IMR-90 (cell line): ENCODE data around the gene WASF3. TPM values are rescaled to one million over a fixed set of nuclear protein-coding genes. Genes with fewer than 3 reads are reported as not detected.

Source experiments
- ATAC-seq: fragments of 200-7000 bp; cut with Tn5 transposase; 2 replicates; pipeline ENCODE4 v1.9.1; 2020; ENCODE audit warnings: low read depth, mild to moderate bottlenecking, moderate library complexity
- BruUV-seq: library from RNA; stranded (reverse); fragments of 400-500 nt; replicated peaks from 2 replicates; lab custom pipeline; 2021; lab: Mats Ljungman, UMichigan
- CTCF ChIA-PET: fragments of 300-600 bp; formaldehyde crosslinking; extraction: SDS; loops from one replicate; lab custom pipeline; 2021; ENCODE audit warnings: antibody characterized with exemption; lab: Yijun Ruan, JAX
- POLR2A ChIA-PET: fragments of 300-600 bp; sonication (Branson Sonifier 250); formaldehyde crosslinking; loops from one replicate; lab custom pipeline; 2022; ENCODE audit warnings: antibody characterized with exemption; ENCODE audit not compliant: unreplicated experiment; lab: Charles Lee
- DNase-seq: peaks from one replicate; pipeline ENCODE4 v3.0.0; 2013
- H2AFZ ChIP-seq: replicated peaks from 2 replicates; pipeline ENCODE3; 2013; ENCODE audit warnings: low read length, mild to moderate bottlenecking; ENCODE audit not compliant: poor library complexity
- H2AK5ac ChIP-seq: 2 replicates; pipeline ENCODE4 v1.6.1; 2013; ENCODE audit warnings: low read depth, low read length, inconsistent platforms
- H2AK9ac ChIP-seq: replicated peaks from 2 replicates; pipeline ENCODE3; 2013; ENCODE audit warnings: mild to moderate bottlenecking, low read depth, low read length, moderate library complexity; ENCODE audit not compliant: poor library complexity
- H2BK120ac ChIP-seq: 2 replicates; pipeline ENCODE4 v1.6.1; 2013; ENCODE audit warnings: low read depth, low read length, inconsistent platforms
- H2BK15ac ChIP-seq: 3 replicates; pipeline ENCODE4 v1.6.1; 2013; ENCODE audit warnings: low read depth, low read length, inconsistent platforms
- H2BK20ac ChIP-seq: 2 replicates; pipeline ENCODE4 v1.6.1; 2013; ENCODE audit warnings: low read depth, mild to moderate bottlenecking, inconsistent platforms, low read length, moderate library complexity
- H2BK5ac ChIP-seq: 2 replicates; pipeline ENCODE4 v1.6.1; 2013; ENCODE audit warnings: mild to moderate bottlenecking, low read depth, low read length, inconsistent platforms; ENCODE audit not compliant: poor library complexity, severe bottlenecking
- H3K14ac ChIP-seq: replicated peaks from 2 replicates; pipeline ENCODE4 v1.6.1; 2013; ENCODE audit warnings: low read depth, low read length, inconsistent platforms
- H3K18ac ChIP-seq: 2 replicates; pipeline ENCODE4 v1.6.1; 2013; ENCODE audit warnings: low read depth, low read length, control low read depth
- H3K23ac ChIP-seq: 2 replicates; pipeline ENCODE4 v1.6.1; 2013; ENCODE audit warnings: low read depth, low read length, inconsistent platforms
- H3K27ac ChIP-seq: 2 replicates; pipeline ENCODE4 v1.5.1; 2013; ENCODE audit warnings: mild to moderate bottlenecking, control low read depth, low read length; ENCODE audit not compliant: insufficient read depth
- H3K27me3 ChIP-seq: 2 replicates; pipeline ENCODE4 v1.6.1; 2013; ENCODE audit warnings: low read length; ENCODE audit not compliant: control insufficient read depth, insufficient read depth
- H3K36me3 ChIP-seq: 2 replicates; pipeline ENCODE4 v1.6.1; 2013; ENCODE audit warnings: low read length, mixed read lengths; ENCODE audit not compliant: control insufficient read depth, insufficient read depth
- H3K4ac ChIP-seq: 2 replicates; pipeline ENCODE4 v1.6.1; 2013; ENCODE audit warnings: low read depth, low read length, inconsistent platforms
- H3K4me1 ChIP-seq: 2 replicates; pipeline ENCODE4 v1.6.1; 2013; ENCODE audit warnings: low read length, mixed read lengths; ENCODE audit not compliant: control insufficient read depth, insufficient read depth
- H3K4me2 ChIP-seq: 2 replicates; pipeline ENCODE4 v1.6.1; 2013; ENCODE audit warnings: low read depth, mild to moderate bottlenecking, control low read depth, low read length, moderate library complexity
- H3K4me3 ChIP-seq: 2 replicates; pipeline ENCODE4 v1.5.1; 2013; ENCODE audit warnings: low read depth, mild to moderate bottlenecking, control low read depth, low read length, moderate library complexity; ENCODE audit not compliant: insufficient read depth
- H3K56ac ChIP-seq: 2 replicates; pipeline ENCODE4 v1.6.1; 2013; ENCODE audit warnings: low read length, inconsistent platforms; ENCODE audit not compliant: insufficient read depth; ENCODE audit errors: extremely low read depth
- H3K79me1 ChIP-seq, 2 experiments: 2 replicates each; pipeline ENCODE4 v1.6.1; 2013; ENCODE audit warnings: low read length in 2 of 2, inconsistent platforms in 1 of 2, low read depth in 1 of 2
- H3K9ac ChIP-seq: 2 replicates; pipeline ENCODE4 v1.6.1; 2013; ENCODE audit warnings: low read depth, low read length, control low read depth
- H3K9me1 ChIP-seq: 2 replicates; pipeline ENCODE4 v1.6.1; 2013; ENCODE audit warnings: low read length, inconsistent platforms; ENCODE audit not compliant: insufficient read depth
- H3K9me3 ChIP-seq: 2 replicates; pipeline ENCODE4 v1.6.1; 2013; ENCODE audit warnings: low read length; ENCODE audit not compliant: control insufficient read depth, insufficient read depth
- H4K20me1 ChIP-seq: 2 replicates; pipeline ENCODE4 v1.6.1; 2013; ENCODE audit warnings: low read length, inconsistent platforms; ENCODE audit not compliant: insufficient read depth
- H4K5ac ChIP-seq: 2 replicates; pipeline ENCODE4 v1.6.1; 2013; ENCODE audit warnings: mild to moderate bottlenecking, low read depth, low read length, control low read depth
- H4K8ac ChIP-seq, 2 experiments: 2 replicates each; pipeline ENCODE4 v1.6.1; 2013; ENCODE audit warnings: low read depth in 2 of 2, low read length in 2 of 2, control low read depth in 1 of 2, inconsistent platforms in 1 of 2
- H4K91ac ChIP-seq: 2 replicates; pipeline ENCODE4 v1.6.1; 2013; ENCODE audit warnings: low read depth, low read length, inconsistent platforms; ENCODE audit not compliant: insufficient read depth
- CEBPB ChIP-seq: IDR thresholded peaks from 2 replicates; pipeline ENCODE4 v1.6.1; 2012; ENCODE audit warnings: low read depth, low read length, improper control_type of control experiment
- CHD1 ChIP-seq: IDR thresholded peaks from 2 replicates; pipeline ENCODE4 v1.6.1; 2012; ENCODE audit warnings: low read depth, low read length, improper control_type of control experiment
- ELK1 ChIP-seq: fragments of 150-350 bp; IDR thresholded peaks from 2 replicates; pipeline ENCODE4 v1.6.1; 2016; ENCODE audit warnings: low read depth, mild to moderate bottlenecking, low read length, moderate library complexity, borderline replicate concordance
- MAFK ChIP-seq: IDR thresholded peaks from 2 replicates; pipeline ENCODE4 v1.6.1; 2012; ENCODE audit warnings: low read depth, low read length, improper control_type of control experiment
- MAZ ChIP-seq: IDR thresholded peaks from 2 replicates; pipeline ENCODE4 v1.6.1; 2012; ENCODE audit warnings: low read depth, mild to moderate bottlenecking, low read length, improper control_type of control experiment, moderate library complexity, borderline replicate concordance
- MXI1 ChIP-seq: IDR thresholded peaks from 2 replicates; pipeline ENCODE4 v1.6.1; 2012; ENCODE audit warnings: low read depth, mild to moderate bottlenecking, low read length, moderate library complexity, borderline replicate concordance
- NFE2L2 ChIP-seq: fragments of 150-350 bp; IDR thresholded peaks from 2 replicates; pipeline ENCODE4 v1.6.1; 2016; ENCODE audit warnings: low read depth, mild to moderate bottlenecking, low read length
- POLR2A ChIP-seq: IDR thresholded peaks from 2 replicates; pipeline ENCODE4 v1.6.1; 2012; ENCODE audit warnings: mild to moderate bottlenecking, low read depth, low read length
- RFX5 ChIP-seq: IDR thresholded peaks from 2 replicates; pipeline ENCODE4 v1.8.0; 2012; ENCODE audit warnings: low read depth, mild to moderate bottlenecking, low read length, moderate library complexity
- WGBS, 2 experiments: methylation state at CpG; one replicate each; pipeline versions ENCODE4 v1.1.5 to v1.1.7; 2013; ENCODE audit warnings: missing lambda C conversion rate in 2 of 2; ENCODE audit not compliant: insufficient read length in 1 of 2; ENCODE audit errors: extremely low coverage in 2 of 2; 5-methylcytosine and 5-hydroxymethylcytosine counted together
- dilution Hi-C: fragments of 300-500 bp; cut with HindIII; formaldehyde crosslinking; loops from one replicate; pipeline ENCODE4 v1.14.3; 2018; ENCODE audit warnings: low sequenced_read_pairs; ENCODE audit not compliant: unreplicated experiment
- in situ Hi-C: fragments of 300-500 bp; cut with MboI; formaldehyde crosslinking; loops from 3 replicates; pipeline ENCODE4 v1.14.3; 2019; ENCODE audit warnings: low sequenced_read_pairs, inconsistent platforms, mixed read lengths
- intact Hi-C: fragments of 100-400 bp; cut with micrococcal nuclease; formaldehyde crosslinking; loops from 2 replicates; pipeline ENCODE4 v1.10.0; 2022
- polyA plus RNA-seq, 3 experiments: library from polyadenylated mRNA; depleted of rRNA; stranded (reverse); fragments of >200 nt; gene quantifications; 2 replicates each; pipeline ENCODE4 v1.2.3, GENCODE V29; 2012; ENCODE audit warnings: low replicate concordance in 1 of 3
- total RNA-seq: library from RNA; depleted of rRNA; stranded (reverse); fragments of >200 nt; gene quantifications from 2 replicates; pipeline ENCODE4 v1.2.3, GENCODE V29; 2012

WASF3 gene
- total and polyA plus RNA-seq, 2 of the 4 experiments (the other 2 are of a cell fraction): 4.3 to 11.4 TPM

GRCh38 chr13:26523007-26523406, 34.5 kb upstream of the WASF3 start:
- Histone ChIP-seq H3K27ac (no peak overlapping the region), H2AFZ (no peak overlapping the region), H2AK9ac (no peak overlapping the region), H2AK5ac (no peak overlapping the region), H2BK5ac (no peak overlapping the region), H3K18ac (no peak overlapping the region), H3K56ac (no peak overlapping the region), H3K36me3 (no peaks in the 10 kb centered on the region), H3K79me1 (no peaks in the 10 kb centered on the region), H4K91ac (no peak overlapping the region), H3K9me1 (no peaks in the 10 kb centered on the region), H4K5ac (no peak overlapping the region), H3K4ac (no peak overlapping the region), H4K8ac (no peak overlapping the region), H3K4me3 (no peak overlapping the region), H3K9ac (no peak overlapping the region), H3K4me1 (no peaks in the 10 kb centered on the region), H2BK20ac (no peak overlapping the region), H2BK120ac (no peak overlapping the region), H3K4me2 (no peak overlapping the region), H4K20me1 (no peaks in the 10 kb centered on the region), H3K23ac (no peak overlapping the region), H3K9me3 (no peaks in the 10 kb centered on the region), H3K27me3 (peaks cover 18% of the 10 kb centered on the region), H2BK15ac (no peak overlapping the region), H3K14ac (no peak overlapping the region)
- no peak for DNase-seq
- TF ChIP-seq MXI1 (no peak), NFE2L2 (no peak), CHD1 (no peak), MAFK (no peak), ELK1 (no peak), RFX5 (no peak), MAZ (no peak), CEBPB (no peak), POLR2A (no peak)
- POLR2A ChIA-PET: no interaction called here
- CTCF ChIA-PET: no interaction called here
- dilution Hi-C loops: no loop called here
- intact Hi-C loops: no loop called here
- in situ Hi-C loops: no loop called here
- no TSS peak for BruUV-seq
- no CpG with 5 or more reads among the region's 6 CpGs for WGBS, 2 experiments
- no peak for ATAC-seq
